Fibroblast of villous mesenchyme (primary cell): ENCODE data around the gene CDYL. TPM values are rescaled to one million over a fixed set of nuclear protein-coding genes. Genes with fewer than 3 reads are reported as not detected.
A peak's percentile ranks its signal among the peaks of the same experiment; 100 is the strongest.

Experiments
- DNase-seq: peaks from one replicate; pipeline ENCODE4 v3.0.0-alpha.2; 2010; ENCODE audit warnings: low read depth
- H3K4me3 ChIP-seq: 2 replicates; pipeline ENCODE4 v1.5.1; 2011; ENCODE audit warnings: low read depth, mild to moderate bottlenecking, low read length
- CTCF ChIP-seq: IDR thresholded peaks from 2 replicates; pipeline ENCODE4 v1.5.1; 2012; ENCODE audit warnings: low read depth, mild to moderate bottlenecking, low read length; ENCODE audit not compliant: insufficient read depth
- total RNA-seq: library from RNA; depleted of rRNA; stranded (reverse); fragments of >200 nt; gene quantifications from 2 replicates; pipeline ENCODE4 v1.2.3, GENCODE V29; 2012

CDYL gene
- total RNA-seq, 1 donor = 37.1 TPM

- no peak for DNase-seq
- H3K4me3 ChIP-seq = no peak overlapping the region
- no peak for TF ChIP-seq CTCF
These were observed 12.9 kb downstream of the CDYL start for GRCh38 chr6:4788953-4789584.

GRCh38 chr6:4790158-4790899, 14.1 kb downstream of the CDYL start:
- peak; percentile 23 for TF ChIP-seq CTCF
- no peak overlapping the region for H3K4me3 ChIP-seq
- DNase-seq = peak; percentile 49

- no peak for DNase-seq
- TF ChIP-seq CTCF = no peak
- H3K4me3 ChIP-seq = no peak overlapping the region
These were observed 18.0 kb downstream of the CDYL start for GRCh38 chr6:4794140-4794707.

- DNase-seq = peak; percentile 28
- H3K4me3 ChIP-seq = no peak overlapping the region
- no peak for TF ChIP-seq CTCF
These were observed 21.4 kb downstream of the CDYL start for GRCh38 chr6:4797587-4797986.

GRCh38 chr6:4799912-4800311, 23.7 kb downstream of the CDYL start:
- DNase-seq = no peak
- H3K4me3 ChIP-seq = no peak overlapping the region
- TF ChIP-seq CTCF = no peak

GRCh38 chr6:4800662-4801061, 24.5 kb downstream of the CDYL start:
- TF ChIP-seq CTCF = no peak
- DNase-seq = no peak
- no peak overlapping the region for H3K4me3 ChIP-seq
